Stimulated activated CD4-positive, alpha-beta T cell treated with anti-CD3 and anti-CD28 coated beads, Interleukin-15, amount 100 ng/mL, for 48 hours (primary cell): ENCODE data around the gene P3R3URF.

Experiments used
- DNase-seq, 2 donors: peaks; one replicate each; pipeline ENCODE4 v3.0.0-alpha.2; 2020; ENCODE audit warnings: low read depth in 2 of 2

P3R3URF gene

GRCh38 chr1:46131712-46132528 lies 44.4 kb downstream of the P3R3URF start:
- peak in 1 of 2 donors; percentile 7 for DNase-seq

- DNase-seq: no peak
Observed at GRCh38 chr1:46131093-46131492, 45.2 kb downstream of the P3R3URF start.

GRCh38 chr1:46130606-46131005 lies 45.7 kb downstream of the P3R3URF start:
- DNase-seq: no peak

- DNase-seq: no peak
Observed at GRCh38 chr1:46130121-46130520, 46.2 kb downstream of the P3R3URF start.

- no peak for DNase-seq
Observed at GRCh38 chr1:46128344-46128743, 47.9 kb downstream of the P3R3URF start.
